H1 (cell line): ENCODE measurements around the gene IPO7.

Experiments used
- ATF2 ChIP-seq: IDR thresholded peaks from 2 replicates; pipeline ENCODE4 v1.6.1; 2012; ENCODE audit warnings: low read length, inconsistent platforms
- EZH2 ChIP-seq: fragments of 200-600 bp; sonication (generic); IDR thresholded peaks from 2 replicates; pipeline ENCODE4 v1.7.1; 2012; ENCODE audit warnings: low read depth, mild to moderate bottlenecking, moderate library complexity, low read length, inconsistent platforms; ENCODE audit not compliant: severe bottlenecking
- HDAC2 ChIP-seq, 2 experiments: fragments of 300-600 bp in 1 of 2; sonication (generic) in 1 of 2; IDR thresholded peaks; 2 replicates each; pipeline ENCODE4 v1.6.1; 2011 to 2012; ENCODE audit warnings: low read depth in 2 of 2, low read length in 2 of 2, mild to moderate bottlenecking in 2 of 2, moderate library complexity in 2 of 2, borderline replicate concordance in 1 of 2, inconsistent platforms in 1 of 2
- POLR2A ChIP-seq, 2 experiments: IDR thresholded peaks; 1 replicate in 1 of 2; 2 replicates in 1 of 2; pipeline ENCODE4 v1.6.1; 2011; ENCODE audit warnings: low read depth in 2 of 2, low read length in 2 of 2, mild to moderate bottlenecking in 2 of 2; ENCODE audit errors: control extremely low read depth in 1 of 2
- RAD21 ChIP-seq, 2 experiments: IDR thresholded peaks in 1 of 2; conservative IDR thresholded peaks in 1 of 2; 2 replicates each; pipeline ENCODE4 v1.6.1; 2011; ENCODE audit warnings: low read depth in 2 of 2, low read length in 2 of 2, improper control_type of control experiment in 1 of 2, inconsistent platforms in 1 of 2, mild to moderate bottlenecking in 1 of 2, moderate library complexity in 1 of 2
- RBBP5 ChIP-seq: IDR thresholded peaks from 2 replicates; pipeline ENCODE4 v1.7.1; 2012; ENCODE audit warnings: low read depth, mild to moderate bottlenecking, inconsistent platforms, low read length, moderate library complexity, borderline replicate concordance
- TF ChIP-seq, protein P1 (sequence below): IDR thresholded peaks from 2 replicates; pipeline ENCODE4 v1.6.1; 2011; ENCODE audit warnings: low read depth, mild to moderate bottlenecking, low read length; ENCODE audit not compliant: insufficient read depth
- TF ChIP-seq, protein P2 (sequence below), 3 experiments: IDR thresholded peaks; 1 replicate in 2 of 3; 2 replicates in 1 of 3; pipeline versions ENCODE4 v1.5.1 to v1.6.1; 2011; ENCODE audit warnings: low read length in 3 of 3, mild to moderate bottlenecking in 3 of 3, inconsistent platforms in 2 of 3, low read depth in 1 of 3, moderate library complexity in 1 of 3; ENCODE audit not compliant: insufficient read depth in 1 of 3; ENCODE audit errors: control extremely low read depth in 1 of 3

DNA sequence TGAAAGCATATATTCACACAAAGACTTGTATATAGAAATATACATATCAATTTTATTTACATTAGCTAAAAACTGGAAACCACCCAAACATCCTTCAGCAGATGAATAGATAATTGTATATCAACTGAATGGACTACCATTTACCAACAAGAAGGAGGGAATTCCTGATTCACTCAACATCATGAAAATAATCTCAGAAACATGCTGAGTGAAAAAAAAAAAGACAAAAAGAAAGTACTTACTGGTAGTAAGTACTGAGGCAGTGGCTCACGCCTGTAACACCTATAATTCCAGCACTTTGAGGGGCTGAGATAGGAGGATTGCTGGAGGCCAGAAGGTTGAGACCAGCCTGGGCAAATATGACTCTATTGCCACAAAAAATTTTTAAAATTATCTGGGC, 7.4 kb upstream of the IPO7 start:
- TF ChIP-seq POLR2A (IDR thresholded peaks at IDR 0.05; ENCODE audit: control extremely low read depth in 1 of 2, low read depth in 2 of 2, low read length in 2 of 2) = no peak
- TF ChIP-seq RBBP5 = no peak
- TF ChIP-seq, protein P1, sequence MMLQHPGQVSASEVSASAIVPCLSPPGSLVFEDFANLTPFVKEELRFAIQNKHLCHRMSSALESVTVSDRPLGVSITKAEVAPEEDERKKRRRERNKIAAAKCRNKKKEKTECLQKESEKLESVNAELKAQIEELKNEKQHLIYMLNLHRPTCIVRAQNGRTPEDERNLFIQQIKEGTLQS = no peak
- no peak for TF ChIP-seq RAD21 (IDR thresholded peaks at IDR 0.05 in 1 of 2, conservative IDR thresholded peaks at IDR 0.05 in 1 of 2; ENCODE audit: low read depth in 2 of 2, low read length in 2 of 2)
- TF ChIP-seq, protein P2, sequence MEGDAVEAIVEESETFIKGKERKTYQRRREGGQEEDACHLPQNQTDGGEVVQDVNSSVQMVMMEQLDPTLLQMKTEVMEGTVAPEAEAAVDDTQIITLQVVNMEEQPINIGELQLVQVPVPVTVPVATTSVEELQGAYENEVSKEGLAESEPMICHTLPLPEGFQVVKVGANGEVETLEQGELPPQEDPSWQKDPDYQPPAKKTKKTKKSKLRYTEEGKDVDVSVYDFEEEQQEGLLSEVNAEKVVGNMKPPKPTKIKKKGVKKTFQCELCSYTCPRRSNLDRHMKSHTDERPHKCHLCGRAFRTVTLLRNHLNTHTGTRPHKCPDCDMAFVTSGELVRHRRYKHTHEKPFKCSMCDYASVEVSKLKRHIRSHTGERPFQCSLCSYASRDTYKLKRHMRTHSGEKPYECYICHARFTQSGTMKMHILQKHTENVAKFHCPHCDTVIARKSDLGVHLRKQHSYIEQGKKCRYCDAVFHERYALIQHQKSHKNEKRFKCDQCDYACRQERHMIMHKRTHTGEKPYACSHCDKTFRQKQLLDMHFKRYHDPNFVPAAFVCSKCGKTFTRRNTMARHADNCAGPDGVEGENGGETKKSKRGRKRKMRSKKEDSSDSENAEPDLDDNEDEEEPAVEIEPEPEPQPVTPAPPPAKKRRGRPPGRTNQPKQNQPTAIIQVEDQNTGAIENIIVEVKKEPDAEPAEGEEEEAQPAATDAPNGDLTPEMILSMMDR (IDR thresholded peaks at IDR 0.05; ENCODE audit: control extremely low read depth in 1 of 3, insufficient read depth in 1 of 3, low read depth in 1 of 3, low read length in 3 of 3) = no peak
- no peak for TF ChIP-seq ATF2
- no peak for TF ChIP-seq HDAC2 (IDR thresholded peaks at IDR 0.05; ENCODE audit: borderline replicate concordance in 1 of 2, low read depth in 2 of 2, low read length in 2 of 2)
- TF ChIP-seq EZH2 = no peak
